ENCODE results near the gene SIL1.
A peak's percentile ranks its signal among the peaks of the same experiment; 100 is the strongest.
"Not testable (repeated sequence)": the region's sequence is repeated elsewhere in the genome, so short reads cannot be mapped to it uniquely, and the experiment has no call there.

SIL1 gene

GRCh38 chr5:139108063-139108824, 89.9 kb downstream of the SIL1 start:
- no peak for DNase-seq (ENCODE audit: low read depth)

GRCh38 chr5:139105621-139106071, 92.5 kb downstream of the SIL1 start:
- DNase-seq (ENCODE audit: low read depth): no peak

- no peak for DNase-seq (ENCODE audit: low read depth)
Observed at GRCh38 chr5:139104577-139105276, 93.4 kb downstream of the SIL1 start.

- no peak for DNase-seq (ENCODE audit: low read depth)
Observed at GRCh38 chr5:139103762-139104161, 94.4 kb downstream of the SIL1 start.

GRCh38 chr5:139100825-139101224, 97.3 kb downstream of the SIL1 start:
- peak; percentile 7 for DNase-seq (ENCODE audit: low read depth)

- no peak for DNase-seq (ENCODE audit: low read depth)
Observed at GRCh38 chr5:139094154-139095131, 103.7 kb downstream of the SIL1 start.

- DNase-seq (ENCODE audit: low read depth): no peak
Observed at GRCh38 chr5:139092741-139093343, 105.3 kb downstream of the SIL1 start.

GRCh38 chr5:139091439-139092156, 106.6 kb downstream of the SIL1 start:
- DNase-seq (ENCODE audit: low read depth): no peak

- DNase-seq (ENCODE audit: low read depth): no peak
Observed at GRCh38 chr5:139090581-139090980, 107.6 kb downstream of the SIL1 start.

GRCh38 chr5:139088024-139088423, 110.1 kb downstream of the SIL1 start:
- no peak for DNase-seq (ENCODE audit: low read depth)

- DNase-seq (ENCODE audit: low read depth): no peak
Observed at GRCh38 chr5:139082813-139083498, 115.2 kb downstream of the SIL1 start.

- no peak for DNase-seq (ENCODE audit: low read depth)
Observed at GRCh38 chr5:139079991-139080610, 118.1 kb downstream of the SIL1 start.

- DNase-seq (ENCODE audit: low read depth): no peak
Observed at GRCh38 chr5:139079225-139079990, 118.8 kb downstream of the SIL1 start.

- DNase-seq (ENCODE audit: low read depth): no peak
Observed at GRCh38 chr5:139078345-139078744, 119.8 kb downstream of the SIL1 start.

GRCh38 chr5:139077899-139078298, 120.3 kb downstream of the SIL1 start:
- DNase-seq (ENCODE audit: low read depth): no peak

- no peak for DNase-seq (ENCODE audit: low read depth)
Observed at GRCh38 chr5:139076111-139076510, 122.1 kb downstream of the SIL1 start.

- DNase-seq (ENCODE audit: low read depth): no peak
Observed at GRCh38 chr5:139075066-139076050, 122.8 kb downstream of the SIL1 start.

- not testable (repeated sequence) for DNase-seq (ENCODE audit: low read depth)
Observed at GRCh38 chr5:139073956-139074355, 124.2 kb downstream of the SIL1 start.
